Middle frontal gyrus (tissue), 1 donor: ENCODE data around the gene DCAF11.

ENCODE experiments used
- DNase-seq: peaks from one replicate; pipeline ENCODE4 v3.0.0-alpha.2; 2015; ENCODE audit warnings: low spot score; ENCODE audit errors: extremely low spot score

DCAF11 gene

DNA sequence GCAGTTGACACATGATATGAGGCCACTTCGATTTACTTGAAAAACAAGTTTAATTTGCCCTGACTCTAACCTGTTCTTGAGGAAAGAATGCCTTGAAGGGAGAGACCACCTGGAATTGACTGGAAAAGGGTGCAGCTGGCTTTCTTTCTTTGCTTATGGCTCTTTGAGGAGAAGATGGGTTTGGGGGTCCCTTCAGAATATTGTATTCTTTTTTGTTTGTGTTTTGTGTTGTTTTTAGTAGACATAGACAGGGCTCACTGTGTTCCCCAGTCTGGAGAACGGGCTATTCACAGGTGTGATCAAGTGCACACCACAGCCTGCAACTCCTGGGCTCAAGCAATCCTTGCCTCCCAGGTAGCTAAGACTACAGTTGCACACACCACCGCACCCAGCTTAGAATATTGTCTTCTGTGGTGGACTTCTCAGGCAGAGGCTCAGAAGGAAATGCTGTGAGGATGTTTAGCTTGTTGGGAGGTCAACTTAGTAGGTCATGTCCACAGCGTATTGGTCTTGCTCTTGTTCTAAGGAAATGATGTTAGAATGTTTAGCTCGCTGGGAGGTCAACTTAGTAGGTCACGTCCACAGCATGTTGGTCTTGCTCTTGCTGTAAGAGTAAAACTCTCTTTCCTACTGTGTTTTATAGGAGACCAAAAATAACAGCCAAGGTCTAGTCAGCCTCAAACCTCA lies 1.7 kb downstream of the DCAF11 start:
- DNase-seq: no peak

DNA sequence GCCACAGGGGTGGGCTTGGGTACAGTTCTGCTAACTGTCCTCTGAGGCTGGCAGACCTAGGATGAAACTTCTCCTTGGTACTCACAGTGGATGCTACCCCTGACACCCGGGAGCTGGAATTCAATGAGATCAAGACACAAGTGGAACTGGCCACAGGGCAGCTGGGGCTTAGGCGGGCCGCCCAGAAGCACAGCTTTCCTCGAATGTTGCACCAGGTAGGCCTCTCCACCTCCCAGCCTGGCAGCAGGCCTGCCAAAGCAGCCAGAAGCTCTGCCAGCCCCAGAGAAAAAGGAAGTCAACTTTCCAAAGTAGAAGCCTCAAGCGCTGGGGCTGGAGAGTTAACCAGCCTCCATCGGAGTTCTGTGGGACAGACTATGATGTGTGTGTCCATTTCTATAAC lies 2.6 kb downstream of the DCAF11 start:
- DNase-seq: no peak

DNA sequence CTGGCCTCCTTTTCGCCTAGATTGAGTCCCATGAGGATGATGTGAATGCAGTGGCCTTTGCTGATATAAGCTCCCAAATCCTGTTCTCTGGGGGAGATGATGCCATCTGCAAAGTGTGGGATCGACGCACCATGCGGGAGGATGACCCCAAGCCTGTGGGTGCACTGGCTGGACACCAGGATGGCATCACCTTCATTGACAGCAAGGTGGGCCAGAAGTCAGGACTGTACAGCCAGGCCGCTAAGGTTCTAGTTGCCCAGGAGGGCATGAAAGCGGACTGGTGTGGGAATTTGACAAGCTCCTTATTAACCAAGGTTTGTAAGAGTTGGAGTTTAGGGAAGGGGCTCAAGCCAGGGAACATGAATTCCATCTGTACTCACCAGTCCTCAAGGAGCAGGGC lies 5.1 kb downstream of the DCAF11 start:
- DNase-seq: no peak

DNA sequence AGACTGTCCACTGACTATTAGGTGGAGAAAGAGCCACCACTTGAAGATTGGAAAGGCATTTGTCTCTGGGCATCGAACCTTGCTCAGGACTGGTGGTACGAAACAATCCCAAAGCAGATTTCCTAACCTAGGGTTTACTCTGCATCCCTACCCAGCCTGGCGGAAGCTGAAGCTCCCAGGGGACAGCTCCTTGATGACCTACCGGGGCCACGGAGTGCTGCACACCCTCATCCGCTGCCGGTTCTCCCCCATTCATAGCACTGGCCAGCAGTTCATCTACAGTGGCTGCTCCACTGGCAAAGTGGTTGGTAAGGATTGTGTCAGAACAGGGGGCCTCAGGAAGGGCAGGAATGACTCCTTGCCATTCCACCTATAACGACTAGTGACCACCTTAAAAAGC lies 6.6 kb downstream of the DCAF11 start:
- no peak for DNase-seq

DNA sequence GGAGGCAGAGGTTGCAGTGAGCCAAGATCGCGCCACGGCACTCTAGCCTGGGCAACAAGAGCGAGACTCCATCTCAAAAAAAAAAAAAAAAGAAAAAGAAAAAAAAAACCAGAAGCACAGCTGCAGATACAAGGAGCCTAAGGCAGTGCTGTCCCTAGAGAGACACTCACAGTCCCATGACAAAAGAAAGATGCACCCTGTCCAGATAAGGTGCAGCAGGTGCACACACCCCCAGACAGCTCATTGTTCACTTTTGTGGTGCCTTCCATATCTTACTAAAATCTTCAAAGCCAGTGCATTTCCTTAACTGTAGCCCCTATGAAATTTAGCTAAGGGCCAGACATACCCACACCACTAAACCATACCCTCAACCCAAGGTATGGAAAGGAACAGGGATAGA lies 7.8 kb downstream of the DCAF11 start:
- DNase-seq: no peak

DNA sequence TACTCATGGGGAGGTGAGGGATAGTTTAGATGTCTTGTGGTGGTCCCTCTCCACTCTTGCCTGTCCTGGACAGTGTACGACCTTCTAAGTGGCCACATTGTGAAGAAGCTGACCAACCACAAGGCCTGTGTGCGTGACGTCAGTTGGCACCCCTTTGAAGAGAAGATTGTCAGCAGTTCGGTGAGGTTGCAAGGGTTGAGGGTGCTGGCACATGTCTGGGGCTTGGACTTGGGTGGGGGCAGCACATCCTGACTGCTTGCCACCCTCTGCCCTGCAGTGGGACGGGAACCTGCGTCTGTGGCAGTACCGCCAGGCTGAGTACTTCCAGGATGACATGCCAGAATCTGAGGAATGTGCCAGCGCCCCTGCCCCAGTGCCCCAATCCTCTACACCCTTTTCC lies 8.3 kb downstream of the DCAF11 start:
- no peak for DNase-seq

DNA sequence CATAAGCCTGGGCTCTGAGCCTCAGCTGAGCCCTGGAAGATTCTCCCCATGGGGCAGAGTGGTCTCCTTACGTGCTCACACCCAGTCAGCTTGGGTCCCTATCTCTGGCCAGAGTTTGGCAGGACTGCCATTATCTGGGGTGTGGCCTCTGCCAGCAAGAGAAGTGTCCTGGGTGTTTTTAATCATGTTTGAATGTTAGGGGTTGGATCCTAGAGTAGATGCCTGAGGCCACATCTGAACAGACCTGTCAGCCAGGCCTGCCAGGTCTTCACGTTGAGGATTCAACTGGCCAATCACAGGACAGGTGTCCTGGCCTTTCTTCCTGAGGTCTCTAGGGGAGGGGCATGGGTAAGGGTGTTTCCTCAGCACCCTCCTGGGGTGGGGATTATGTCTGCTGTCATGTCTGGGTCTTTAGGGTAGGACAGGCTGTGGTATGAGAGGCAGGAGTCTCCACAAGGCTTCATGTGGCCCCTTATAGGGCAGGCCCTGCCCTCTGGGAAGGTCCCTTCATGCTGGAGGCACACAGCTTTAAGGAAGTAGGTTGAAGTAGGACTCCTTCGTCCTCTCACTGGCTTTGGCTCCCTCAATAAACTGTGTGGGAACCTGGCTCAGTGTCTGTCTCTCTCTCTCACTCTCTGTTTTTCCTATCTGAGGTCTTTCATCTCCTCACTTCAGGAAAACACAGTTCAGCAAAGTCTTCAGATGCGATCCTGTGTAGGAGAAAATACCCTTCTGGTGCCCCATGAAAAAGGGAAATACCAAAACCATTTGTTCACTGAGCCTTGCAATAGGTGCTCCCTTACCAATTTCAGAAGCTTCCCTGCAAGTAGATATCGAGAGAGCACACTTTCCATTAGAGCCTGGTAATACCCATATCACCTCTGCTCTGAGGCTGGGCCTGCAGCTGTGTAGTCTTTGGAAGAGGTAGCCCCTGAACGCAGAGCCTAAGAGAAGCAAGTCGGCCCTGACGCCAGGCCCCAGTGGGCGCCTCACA lies 9.1 kb downstream of the DCAF11 start:
- DNase-seq: no peak

DNA sequence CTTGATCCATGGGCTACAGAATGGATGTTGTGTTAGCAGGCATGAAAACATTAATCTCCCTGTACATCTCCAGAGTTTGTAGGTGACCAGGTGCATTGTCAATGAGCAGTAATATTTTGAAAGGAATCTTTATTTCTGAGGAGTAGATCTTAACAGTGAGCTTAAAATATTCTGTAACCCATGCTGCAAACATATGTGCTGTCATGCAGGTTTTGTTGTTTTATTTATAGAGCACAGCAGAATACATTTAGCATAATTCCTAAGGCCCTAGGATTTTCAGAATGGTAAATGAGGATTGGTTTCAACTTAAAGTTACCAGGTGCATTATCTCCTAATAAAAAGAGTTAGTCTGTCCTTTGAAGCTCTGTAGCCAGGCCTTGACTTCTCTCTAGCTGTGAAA lies 12.4 kb downstream of the DCAF11 start:
- no peak for DNase-seq

DNA sequence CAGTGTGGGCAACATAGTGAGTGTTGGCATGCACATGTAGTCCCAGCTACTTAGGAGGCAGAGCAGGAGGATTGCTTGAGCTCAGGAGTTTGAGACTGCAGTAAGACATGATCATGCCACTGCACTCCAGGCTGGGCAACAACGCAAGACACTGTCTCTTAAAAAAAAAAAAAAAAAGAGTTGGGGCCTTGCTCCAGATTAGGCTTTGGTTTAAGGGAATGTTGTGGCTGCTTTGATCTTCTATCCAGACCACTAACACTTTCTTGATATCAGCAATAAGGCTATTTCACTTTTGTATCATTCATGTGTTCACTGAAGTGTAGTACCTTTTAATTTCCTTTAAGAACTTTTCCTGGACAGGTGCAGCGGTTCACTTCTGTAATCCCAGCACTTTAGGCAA lies 13.1 kb downstream of the DCAF11 start:
- DNase-seq: no peak

DNA sequence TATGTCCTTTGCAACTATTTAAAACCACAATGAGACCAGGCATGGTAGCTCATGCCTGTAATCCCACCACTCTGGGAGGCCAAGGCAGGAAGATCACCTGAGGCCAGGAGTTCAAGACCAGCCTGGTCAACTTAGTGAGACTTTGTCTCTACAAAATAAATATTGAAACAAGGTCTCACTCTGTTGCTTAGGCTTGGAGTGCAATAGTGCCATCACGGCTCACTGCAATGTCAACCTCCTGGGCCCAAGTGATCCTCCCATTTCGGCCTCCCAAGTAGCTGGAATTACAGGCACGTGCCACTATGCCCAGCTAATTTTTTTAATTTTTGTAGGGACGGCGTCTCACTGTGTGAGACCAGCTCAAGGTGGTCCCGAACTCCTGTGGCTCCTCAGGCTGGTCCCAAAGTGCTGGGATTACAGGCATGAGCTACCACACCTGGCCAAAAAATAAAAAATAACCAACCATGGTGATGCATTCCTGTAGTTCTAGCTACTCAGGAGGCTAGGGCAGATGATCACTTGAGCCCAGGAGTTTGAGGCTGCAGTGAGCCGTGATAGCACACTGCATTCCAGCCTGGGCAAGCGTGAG lies 14.9 kb downstream of the DCAF11 start:
- DNase-seq: no peak

DNA sequence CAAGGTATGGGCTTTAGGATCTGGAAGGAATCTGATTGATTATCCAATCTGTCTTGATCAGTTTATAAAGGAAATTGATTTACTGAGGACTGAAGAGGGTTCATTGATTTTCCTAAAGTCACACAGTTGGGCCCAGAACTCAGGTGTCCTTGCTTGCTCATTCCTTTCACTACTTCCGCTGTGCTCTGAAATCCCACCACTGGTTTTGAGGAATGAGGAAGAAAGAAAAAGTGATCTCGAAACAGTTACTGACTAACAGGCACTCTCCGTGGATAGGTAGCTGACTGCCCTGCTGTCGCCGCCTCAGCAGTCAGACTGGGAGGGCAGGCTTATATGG lies 15.8 kb downstream of the DCAF11 start, which contains the start of gene FITM1:
Gene FITM1 (plus strand): TSS at position 280 of the 337 bp plus-strand sequence. CDS start 905 bp downstream, outside the sequence.
- no peak for DNase-seq

DNA sequence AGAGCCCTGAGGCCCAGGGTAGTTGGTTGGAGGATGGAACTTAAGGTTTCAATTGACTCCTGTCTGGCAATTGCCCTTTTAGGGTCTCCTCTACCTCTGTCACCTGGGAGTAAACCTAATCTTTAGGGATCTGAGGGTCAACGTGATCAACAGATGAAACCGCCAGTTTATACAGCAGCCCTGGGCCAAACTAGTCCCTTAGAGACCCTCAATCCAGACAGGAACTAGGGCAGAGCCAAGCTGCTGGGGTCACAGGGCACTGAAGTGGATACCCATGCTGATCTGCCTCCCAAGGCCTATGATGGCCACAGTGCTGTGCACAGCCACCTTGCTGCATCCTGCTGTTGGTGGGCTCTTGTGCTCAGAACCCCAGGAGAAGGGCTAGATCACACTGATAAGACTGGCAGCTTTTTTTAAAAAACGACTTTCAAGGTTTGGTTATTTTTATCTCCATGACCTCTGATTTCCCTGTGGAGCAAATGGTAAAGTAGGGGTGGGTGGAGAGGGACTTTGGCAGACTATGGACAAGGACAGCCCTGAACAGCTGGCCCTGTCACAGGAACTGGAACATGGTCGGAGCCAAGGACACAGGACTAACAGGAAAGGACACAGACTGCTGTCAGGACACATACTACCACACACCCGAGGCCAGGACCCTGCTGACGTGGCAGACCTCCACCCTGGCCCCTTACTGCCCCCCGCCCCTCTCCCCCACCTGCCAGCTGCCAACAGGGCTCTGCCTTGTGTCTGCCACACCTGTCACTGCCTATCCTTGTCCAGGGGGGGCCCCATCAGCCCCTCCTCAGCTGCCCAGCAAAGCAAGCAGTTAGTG lies 16.4 kb downstream of the DCAF11 start:
- DNase-seq: no peak

DNA sequence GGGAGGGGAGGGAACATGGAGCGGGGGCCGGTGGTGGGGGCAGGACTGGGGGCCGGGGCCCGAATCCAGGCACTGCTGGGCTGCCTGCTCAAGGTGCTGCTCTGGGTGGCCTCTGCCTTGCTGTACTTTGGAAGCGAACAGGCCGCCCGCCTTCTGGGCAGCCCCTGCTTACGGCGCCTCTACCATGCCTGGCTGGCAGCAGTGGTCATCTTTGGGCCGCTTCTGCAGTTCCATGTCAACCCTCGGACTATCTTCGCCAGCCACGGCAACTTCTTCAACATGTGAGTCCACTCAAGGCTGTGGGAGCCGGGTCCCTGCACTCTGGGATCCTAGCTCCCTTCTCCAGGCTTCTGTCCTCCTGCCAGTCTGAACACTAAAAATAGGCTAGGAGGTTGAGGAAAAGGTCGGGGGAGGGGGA lies 17.0 kb downstream of the DCAF11 start:
- DNase-seq: no peak

DNA sequence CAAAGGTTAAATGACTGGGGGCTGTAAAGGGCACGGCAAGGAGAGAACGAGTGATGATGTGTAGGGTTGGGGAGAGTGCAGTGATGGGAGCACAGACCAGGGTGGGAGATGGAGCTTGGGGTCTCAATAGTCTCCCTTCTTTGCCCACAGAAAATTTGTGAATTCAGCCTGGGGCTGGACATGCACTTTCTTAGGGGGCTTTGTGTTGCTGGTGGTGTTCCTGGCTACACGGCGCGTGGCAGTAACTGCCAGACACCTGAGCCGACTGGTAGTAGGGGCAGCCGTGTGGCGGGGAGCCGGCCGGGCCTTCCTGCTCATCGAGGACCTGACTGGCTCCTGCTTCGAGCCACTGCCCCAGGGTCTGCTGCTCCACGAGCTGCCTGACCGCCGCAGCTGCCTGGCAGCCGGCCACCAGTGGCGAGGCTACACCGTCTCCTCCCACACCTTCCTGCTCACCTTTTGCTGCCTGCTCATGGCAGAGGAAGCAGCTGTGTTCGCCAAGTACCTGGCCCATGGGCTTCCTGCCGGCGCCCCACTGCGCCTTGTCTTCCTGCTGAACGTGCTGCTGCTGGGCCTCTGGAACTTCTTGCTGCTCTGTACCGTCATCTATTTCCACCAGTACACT lies 17.6 kb downstream of the DCAF11 start:
- DNase-seq: no peak

DNA sequence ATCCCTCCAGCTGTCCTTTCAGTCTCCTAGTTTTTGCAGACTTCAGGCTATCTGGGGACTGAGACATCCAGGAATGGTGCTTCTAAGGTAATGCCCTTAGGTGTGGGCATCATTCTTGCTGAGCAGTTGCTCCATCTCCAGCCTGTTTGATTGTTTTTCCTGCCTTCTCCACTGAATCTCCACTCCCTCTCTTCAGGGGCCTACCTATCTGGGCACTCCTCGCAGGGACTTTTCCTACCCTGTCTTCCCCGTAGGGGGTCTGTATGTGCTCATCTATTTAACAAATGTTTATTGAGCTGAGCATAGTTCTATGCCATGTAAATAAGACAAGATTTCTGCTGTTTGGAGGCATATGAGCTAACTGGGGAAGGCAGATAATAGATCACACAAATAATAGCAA lies 18.4 kb downstream of the DCAF11 start:
- no peak for DNase-seq

DNA sequence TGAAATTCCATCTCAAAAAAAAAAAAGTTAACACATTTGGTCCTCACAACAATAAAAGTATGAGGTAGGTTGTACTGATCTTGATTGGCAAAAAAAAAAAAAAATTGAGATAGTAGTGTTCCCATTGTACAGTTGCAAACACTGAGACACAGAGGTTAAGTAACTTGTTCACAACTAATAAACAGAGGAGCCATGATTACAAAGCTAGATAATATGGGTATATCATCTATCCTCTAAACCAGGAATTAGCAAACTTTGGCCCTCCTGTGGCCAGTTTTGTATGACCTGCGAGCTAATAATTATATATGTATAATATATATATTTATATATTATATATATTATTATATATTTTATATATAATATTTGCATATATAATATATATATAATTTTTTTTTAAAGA lies 19.2 kb downstream of the DCAF11 start:
- DNase-seq: no peak

DNA sequence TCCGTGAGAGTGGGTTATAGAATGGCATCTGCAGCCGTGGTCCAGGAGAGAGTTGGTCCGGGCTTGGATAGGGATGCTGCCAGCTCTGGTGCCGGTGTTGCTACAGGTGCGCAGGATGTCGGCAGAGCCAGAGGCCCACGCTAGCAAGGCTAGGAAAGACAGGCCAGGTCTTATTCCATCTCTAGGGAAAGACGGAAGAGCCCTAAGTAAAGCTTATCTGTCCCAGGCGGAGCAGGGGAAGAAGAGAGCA lies 20.9 kb downstream of the DCAF11 start:
- no peak for DNase-seq

DNA sequence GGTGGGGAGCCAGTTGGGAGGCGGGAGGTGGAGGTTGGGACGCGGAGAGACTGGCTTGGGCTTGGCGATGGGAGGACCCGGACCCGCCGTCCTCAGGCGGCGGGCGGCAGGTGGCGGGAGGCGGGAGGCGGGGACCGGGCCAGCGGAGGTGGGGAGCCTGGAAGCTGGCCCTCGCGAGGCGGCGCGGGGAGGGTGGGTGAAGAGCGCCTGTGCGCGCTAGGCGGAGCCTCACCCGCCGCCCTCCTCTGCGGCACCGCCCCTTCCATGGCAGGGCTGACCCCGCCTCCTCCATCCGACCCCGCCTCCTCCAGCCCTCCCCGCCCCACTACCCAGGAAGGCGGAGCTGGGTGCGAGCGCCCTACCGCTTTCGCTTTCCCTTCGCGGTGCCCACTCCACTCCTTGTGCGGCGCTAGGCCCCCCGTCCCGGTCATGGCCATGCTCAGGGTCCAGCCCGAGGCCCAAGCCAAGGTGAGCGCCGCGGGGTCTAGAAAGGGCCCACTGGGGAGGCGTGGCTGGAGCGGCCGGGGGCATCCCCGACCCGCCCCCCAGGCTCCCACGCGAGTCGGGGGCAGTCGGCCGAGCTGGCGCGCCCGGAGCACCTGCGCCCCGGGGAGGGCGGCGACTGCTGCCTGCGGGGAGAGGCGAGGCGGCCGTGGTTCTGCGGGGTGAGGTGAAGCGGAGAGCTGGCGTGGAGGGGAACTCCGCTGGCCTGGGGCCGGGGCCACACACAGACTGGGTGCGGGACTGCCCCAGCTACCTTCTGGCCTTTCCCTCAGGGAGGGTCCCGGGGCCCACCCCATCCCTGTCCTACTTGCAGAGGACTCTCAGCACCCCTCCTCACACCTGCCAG lies 21.5 kb downstream of the DCAF11 start, which contains the start of gene PSME1:
Gene PSME1 (plus strand): TSS at position 361 of the 850 bp plus-strand sequence. CDS start 69 bp downstream, at position 430.
- DNase-seq: peak; percentile 78

DNA sequence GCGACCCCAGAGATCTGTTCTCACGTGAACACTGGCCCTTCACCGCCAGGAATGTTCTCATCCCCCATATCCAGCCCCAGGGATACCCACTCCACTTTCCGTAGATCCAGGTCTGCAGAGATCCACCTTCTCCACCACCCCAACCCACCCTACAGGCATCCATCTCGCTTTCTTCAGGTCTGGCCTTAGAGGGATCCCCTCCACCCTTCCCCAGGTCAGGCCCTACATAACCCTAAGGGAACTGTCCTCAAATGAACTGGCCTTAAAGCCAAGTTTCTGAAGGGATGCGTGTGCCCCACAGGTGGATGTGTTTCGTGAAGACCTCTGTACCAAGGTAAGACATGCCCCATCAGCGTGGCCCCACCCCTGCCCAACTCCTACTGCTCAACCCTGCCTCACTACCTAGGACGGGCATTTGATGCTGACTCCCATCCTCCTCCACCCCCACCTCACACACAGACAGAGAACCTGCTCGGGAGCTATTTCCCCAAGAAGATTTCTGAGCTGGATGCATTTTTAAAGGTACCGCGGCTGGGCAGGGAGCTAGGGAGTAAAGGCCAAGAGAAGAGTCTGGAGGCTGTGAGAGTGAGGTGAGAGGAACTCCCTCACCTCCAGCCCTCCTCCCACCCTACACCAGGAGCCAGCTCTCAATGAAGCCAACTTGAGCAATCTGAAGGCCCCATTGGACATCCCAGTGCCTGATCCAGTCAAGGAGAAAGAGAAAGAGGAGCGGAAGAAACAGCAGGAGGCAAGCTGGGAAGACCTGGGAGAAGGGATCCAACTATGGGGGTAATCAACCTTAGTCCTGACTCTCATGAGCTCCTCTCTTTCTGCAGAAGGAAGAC lies 22.3 kb downstream of the DCAF11 start:
- no peak for DNase-seq
